Amniotic epithelial cell (primary cell): ENCODE data around the gene GAS7.
A peak's percentile ranks its signal among the peaks of the same experiment; 100 is the strongest.

Experiments
- DNase-seq: peaks from one replicate; pipeline ENCODE4 v3.0.0-alpha.2; 2010; ENCODE audit warnings: low read depth

The GAS7 gene

GRCh38 chr17:10171581-10171981 lies 26.8 kb downstream of the GAS7 start:
- peak; percentile 80 for DNase-seq

DNA sequence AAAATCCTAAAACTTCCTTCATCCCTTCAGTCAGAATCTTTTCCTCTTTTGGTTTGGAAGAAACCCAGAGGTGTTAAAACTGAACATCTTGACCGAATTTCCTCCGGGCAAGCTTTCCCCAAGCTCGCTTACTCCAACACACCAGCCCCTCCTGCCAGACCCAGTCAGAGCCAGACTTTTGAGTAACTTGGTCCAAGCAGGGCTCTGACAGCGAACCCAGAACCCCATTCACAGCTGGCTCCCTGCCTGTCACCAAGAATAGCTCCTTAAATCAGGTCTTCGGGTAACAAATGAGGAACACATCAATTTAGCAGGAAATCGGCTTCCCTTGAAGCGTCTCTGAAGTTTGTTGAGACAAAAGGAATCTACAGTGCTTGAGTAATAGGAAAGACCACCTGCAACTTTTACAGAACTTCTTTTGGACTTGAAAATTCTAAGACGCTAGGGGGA lies 27.3 kb downstream of the GAS7 start:
- no peak for DNase-seq

GRCh38 chr17:10170233-10170632 lies 28.2 kb downstream of the GAS7 start:
- DNase-seq, result no peak

GRCh38 chr17:10169290-10169689 lies 29.1 kb downstream of the GAS7 start:
- peak; percentile 85 for DNase-seq

- no peak for DNase-seq
Measured at GRCh38 chr17:10166176-10166935, 32.0 kb downstream of the GAS7 start.

DNA sequence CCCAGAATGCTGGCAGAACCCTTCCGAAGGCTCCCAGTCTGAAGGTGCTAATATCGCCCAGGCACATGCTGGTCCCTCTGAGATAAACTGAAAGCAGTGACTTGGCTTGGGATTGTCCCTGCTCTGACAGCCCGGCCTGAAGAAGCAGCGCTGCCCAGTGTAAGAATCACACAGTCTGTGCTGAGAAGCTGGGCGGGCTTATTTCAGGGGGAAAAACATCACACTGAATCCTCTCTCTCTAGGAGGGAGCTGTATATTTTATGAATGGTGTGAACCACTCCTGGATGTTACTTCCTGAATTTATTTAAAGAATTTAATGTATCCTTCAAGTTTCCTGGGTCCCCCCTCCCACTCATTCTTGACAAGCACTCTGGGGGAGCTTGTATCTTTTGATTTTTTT lies 36.3 kb downstream of the GAS7 start:
- no peak for DNase-seq

DNA sequence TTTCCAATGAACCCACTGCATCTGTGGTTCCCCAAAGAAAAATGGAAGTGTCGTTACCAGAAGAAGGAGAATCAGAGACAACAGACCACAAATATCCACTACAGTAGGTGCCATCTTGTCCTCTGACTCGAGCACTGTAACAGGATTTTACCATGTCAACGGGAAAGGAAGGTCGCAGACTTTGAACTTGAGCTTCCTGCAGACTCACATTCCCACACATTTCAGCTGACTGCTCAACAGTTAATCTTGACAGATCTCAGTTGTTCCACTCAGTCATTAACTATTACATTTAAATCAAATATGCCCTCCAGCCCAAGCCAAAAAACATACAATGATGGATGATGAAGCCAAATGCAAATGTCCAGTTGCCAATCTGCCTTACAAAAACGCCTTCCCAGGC lies 37.0 kb downstream of the GAS7 start:
- no peak for DNase-seq

DNA sequence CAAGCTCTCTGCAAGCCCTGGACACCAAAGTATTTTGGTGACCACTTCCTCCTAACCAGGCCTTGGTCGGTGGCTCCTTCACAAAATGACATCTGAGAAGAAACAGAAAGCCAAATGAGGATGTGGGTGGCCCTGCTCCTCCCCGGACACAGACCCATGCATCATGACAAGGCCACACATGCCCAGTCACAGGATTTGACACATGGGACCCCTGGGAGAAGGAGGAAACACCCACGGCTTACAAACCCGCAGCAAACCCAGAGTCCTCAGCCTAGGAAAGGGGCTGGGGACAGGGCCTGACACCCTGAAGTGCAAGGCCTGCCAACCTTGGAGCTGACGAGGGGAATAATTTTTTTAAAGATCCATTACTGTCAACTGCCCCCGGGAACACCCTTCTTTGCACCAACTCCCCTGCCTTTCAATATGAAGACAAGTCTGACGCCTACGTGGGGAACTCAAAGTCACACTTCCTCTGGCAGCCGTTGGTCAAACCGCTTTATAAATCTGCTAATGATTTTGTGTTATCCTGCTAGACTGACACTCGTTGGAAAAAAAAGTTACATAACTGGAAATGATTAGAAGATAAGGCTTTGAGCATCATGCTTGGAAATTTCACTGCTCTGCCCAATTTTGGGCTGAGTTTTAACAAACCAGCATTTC lies 41.3 kb downstream of the GAS7 start:
- no peak for DNase-seq

- no peak for DNase-seq
Measured at GRCh38 chr17:10156599-10156947, 41.8 kb downstream of the GAS7 start.

GRCh38 chr17:10156077-10156435 lies 42.4 kb downstream of the GAS7 start:
- no peak for DNase-seq

GRCh38 chr17:10155371-10156076 lies 42.9 kb downstream of the GAS7 start:
- DNase-seq, result no peak

- DNase-seq, result no peak
Measured at GRCh38 chr17:10151667-10152496, 46.5 kb downstream of the GAS7 start.

DNA sequence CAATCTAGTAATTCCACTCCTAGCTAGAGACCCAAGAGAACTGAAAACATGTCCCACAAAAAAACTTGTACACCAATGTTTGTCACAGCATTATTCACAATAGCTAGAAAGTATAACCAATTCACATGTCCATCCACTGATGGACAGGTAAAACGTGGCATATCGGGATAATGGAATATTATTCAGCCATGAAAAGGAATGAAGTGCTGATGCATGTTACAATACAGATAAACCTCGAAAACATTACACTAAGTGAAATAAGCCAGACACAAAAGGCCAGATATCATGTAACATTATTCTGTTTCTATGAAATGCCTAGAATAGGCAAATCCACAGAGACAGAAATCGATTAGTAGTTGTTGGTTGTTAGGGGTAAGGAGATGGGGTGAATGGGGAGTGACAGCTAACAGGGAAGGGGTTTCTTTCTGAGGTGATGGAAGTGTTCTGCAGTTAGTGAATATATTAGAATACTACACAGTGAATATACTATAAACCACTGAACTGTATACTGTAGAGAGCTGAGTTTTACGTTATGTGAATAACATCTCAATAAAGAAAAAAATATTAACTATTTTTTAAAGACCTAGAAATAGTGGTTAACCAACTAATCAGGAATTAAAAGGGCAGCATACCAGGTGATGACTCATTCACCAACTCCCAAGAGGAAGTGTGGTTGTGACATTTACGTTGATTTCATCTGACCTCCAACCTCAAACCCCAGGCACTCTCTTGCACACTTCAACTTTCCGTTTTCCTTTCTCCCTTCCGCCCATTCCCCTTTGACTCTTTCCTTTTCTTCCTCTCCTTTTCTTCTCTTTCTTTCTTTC lies 48.6 kb downstream of the GAS7 start:
- peak; percentile 94 for DNase-seq

- DNase-seq, result no peak
Measured at GRCh38 chr17:10147761-10148415, 50.5 kb downstream of the GAS7 start.

- DNase-seq, result no peak
Measured at GRCh38 chr17:10147040-10147439, 51.4 kb downstream of the GAS7 start.

GRCh38 chr17:10144982-10145381 lies 53.4 kb downstream of the GAS7 start:
- DNase-seq, result no peak

DNA sequence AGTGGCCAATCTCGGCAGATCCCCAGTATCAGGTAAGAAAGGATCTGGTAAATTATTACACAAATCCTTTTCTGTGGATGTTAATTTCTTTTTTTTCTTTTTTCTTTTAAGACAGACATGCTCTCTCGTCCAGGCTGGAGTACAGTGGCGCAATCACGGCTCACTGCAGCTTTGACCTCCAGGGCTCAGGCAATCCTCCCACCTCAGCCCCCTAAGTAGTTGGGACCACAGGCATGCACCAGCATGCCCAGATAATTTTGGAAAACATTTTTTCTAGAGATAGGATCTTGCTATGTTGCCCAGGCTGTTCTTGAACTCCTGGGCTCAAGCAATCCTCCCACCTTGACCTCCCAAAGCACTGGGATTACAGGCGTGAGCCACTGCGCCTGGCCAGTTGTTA lies 54.0 kb downstream of the GAS7 start:
- peak; percentile 77 for DNase-seq

DNA sequence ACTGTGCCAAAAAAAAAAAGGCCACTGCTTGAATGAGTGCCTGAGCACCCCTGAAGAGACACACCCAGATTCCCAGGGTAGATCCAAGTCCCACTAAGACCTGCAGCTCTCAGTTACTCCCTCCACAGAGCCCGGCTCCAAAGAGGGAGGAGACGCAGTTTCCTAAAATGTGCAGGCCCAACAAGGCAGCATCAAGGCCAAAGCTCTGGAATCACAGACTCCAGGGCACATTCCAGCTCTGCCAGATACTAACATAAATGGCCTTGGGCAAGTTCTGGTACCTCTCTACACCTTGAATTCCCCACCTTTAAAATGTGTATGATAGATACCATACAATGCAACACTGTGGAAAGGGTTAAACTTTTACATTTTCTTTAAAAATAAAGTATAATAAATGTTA lies 57.0 kb downstream of the GAS7 start:
- DNase-seq, result no peak

GRCh38 chr17:10139577-10139976 lies 58.8 kb downstream of the GAS7 start:
- peak; percentile 66 for DNase-seq

DNA sequence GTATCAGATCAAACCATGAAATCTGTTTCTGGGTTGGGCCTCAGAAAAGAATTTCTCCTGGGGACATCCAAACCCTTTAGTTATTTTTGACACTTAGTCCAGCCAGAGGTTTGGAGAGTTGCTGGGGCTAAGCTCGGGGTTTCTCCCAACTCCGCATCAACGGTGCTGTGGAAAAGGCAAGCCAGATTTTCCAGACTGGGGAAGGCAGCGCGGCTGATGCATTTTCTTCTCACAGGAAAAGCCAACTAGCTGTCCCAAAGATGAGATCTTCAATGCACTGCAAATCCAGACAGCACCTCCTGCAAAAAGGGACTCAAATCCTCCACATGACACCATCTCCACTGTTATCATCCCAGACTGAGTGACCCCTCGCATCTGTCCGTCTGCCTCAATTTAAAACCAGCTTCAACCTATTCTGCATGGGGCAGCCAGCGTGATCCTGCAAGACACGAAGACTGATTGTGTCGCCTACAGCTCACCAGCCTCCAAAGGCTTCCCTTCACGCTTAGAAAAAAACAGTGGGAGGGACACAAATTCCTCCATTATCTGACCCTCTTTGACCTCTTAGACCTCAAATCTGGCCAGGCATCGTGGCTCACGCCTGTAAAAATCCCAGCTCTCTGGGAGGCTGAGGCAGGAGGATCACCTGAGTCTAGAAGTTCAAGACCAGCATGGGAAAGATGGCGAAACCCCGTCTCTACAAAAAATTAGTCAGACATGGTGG lies 62.0 kb downstream of the GAS7 start:
- no peak for DNase-seq
